GM18870 (cell line): ENCODE measurements around the gene PIGZ.

Experiments
- ATAC-seq: cut with Tn5 transposase; IDR thresholded peaks from one replicate; pipeline ENCODE4 v1.9.1; 2021; ENCODE audit warnings: moderate library complexity; ENCODE audit not compliant: unreplicated experiment

PIGZ gene, protein sequence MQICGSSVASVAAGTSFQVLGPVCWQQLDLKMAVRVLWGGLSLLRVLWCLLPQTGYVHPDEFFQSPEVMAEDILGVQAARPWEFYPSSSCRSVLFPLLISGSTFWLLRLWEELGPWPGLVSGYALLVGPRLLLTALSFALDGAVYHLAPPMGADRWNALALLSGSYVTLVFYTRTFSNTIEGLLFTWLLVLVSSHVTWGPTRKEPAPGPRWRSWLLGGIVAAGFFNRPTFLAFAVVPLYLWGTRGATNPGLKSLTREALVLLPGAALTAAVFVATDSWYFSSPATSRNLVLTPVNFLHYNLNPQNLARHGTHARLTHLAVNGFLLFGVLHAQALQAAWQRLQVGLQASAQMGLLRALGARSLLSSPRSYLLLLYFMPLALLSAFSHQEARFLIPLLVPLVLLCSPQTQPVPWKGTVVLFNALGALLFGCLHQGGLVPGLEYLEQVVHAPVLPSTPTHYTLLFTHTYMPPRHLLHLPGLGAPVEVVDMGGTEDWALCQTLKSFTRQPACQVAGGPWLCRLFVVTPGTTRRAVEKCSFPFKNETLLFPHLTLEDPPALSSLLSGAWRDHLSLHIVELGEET

DNA sequence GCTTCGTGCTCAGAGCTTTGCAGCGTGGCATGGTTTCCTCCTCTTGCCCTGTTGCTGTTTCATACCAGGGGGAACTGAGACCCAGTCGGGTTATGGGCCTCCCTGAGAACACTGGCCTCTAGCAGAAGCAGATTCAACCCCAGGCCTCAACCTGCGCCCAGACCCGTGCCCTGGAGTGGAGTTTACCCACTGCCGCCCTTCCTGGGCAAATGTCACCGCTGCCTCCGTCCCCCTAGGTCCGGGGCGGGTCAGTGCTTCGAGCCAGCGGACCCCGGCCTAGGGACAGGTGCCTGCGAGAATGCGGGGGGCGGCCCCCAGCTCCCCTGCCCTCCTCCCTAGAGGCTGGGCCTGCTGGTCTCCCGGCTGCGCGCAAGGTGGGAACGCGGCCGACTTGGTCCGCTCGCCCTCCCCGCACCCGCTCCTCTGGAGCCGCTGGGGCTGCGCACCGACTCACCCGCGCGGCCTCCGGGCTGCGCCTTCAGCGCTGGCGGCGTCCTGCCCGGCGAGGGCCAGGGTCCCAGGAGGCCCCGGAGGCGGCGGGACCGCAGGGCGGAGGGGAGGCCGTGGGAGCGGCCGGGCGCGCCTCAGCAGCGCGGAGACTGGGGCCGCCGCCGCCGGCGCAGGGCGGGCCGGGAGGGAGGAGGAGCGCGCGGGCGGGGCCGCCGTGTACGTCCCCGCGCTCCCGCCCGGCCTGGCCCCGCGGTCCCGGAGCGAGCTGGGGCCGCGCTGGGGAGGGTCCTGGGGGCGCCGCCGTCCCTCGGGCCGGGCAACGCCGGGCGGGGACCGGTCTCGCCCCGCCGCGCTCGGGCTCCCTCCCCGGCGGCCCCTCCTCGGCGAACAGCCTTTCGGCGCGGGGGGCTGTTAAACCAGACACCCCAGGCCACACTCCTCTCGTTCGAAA is at the start of gene PIGZ:
PIGZ (minus strand) TSS at position 601 of the 901 bp plus-strand sequence. CDS start 16,802 bp downstream, outside the sequence.
- no peak for ATAC-seq

- ATAC-seq = no peak
These were observed 48.4 kb upstream of the PIGZ start for GRCh38 chr3:197017003-197017402.

GRCh38 chr3:197015790-197016736 is 47.4 kb upstream of the PIGZ start:
- no peak for ATAC-seq

DNA sequence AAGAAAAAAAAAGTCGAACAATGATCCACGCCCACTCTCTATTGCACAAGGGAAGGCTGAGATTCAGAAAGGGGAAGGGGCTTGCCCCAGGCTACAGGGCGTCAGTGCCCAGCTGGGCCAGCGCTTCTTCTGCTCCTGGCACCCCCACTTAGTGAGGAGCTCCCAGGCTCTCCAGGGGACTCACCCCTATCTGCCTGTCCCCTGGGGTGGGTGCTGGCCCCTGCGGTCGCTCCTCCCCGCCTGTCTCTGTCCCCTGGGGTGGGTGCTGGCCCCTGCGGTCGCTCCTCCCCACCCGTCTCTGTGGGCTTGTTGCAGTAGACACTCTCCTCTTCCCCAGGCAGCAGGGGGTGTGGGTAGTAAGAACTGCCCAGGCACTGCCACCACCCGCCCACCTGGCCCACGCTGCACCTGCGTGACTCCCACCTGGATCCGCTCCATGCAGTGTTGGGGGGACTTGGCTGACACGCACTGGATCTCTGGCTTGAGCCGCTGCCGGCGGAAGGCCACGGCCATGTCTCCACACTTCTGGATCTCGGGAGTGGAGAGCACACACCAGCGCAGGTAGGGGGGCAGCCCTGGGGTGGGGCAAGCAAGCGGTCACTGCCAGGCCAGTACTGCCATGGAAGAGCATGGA is 46.4 kb upstream of the PIGZ start:
- ATAC-seq = no peak

DNA sequence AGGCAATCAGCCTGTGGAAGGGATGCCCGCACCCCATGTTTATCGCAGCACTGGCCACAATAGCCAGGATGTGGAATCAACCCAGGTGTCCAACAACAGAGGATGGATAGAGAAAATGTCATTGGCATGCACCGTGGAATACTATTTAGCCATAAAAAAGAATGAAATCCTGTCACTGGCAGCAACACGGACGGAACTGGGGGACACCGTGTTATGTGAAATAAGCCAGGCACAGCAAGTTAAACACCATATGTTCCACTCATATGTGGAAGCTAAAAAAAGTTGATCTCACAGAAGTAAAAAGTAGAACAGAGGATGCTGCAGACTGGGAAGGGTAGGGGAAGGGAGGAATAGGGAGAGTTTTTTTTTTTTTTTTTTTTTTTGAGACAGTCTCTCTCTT is 45.4 kb upstream of the PIGZ start:
- no peak for ATAC-seq

GRCh38 chr3:197012540-197012883 is 43.9 kb upstream of the PIGZ start:
- no peak for ATAC-seq

- no peak for ATAC-seq
These were observed 43.3 kb upstream of the PIGZ start for GRCh38 chr3:197011780-197012539.

DNA sequence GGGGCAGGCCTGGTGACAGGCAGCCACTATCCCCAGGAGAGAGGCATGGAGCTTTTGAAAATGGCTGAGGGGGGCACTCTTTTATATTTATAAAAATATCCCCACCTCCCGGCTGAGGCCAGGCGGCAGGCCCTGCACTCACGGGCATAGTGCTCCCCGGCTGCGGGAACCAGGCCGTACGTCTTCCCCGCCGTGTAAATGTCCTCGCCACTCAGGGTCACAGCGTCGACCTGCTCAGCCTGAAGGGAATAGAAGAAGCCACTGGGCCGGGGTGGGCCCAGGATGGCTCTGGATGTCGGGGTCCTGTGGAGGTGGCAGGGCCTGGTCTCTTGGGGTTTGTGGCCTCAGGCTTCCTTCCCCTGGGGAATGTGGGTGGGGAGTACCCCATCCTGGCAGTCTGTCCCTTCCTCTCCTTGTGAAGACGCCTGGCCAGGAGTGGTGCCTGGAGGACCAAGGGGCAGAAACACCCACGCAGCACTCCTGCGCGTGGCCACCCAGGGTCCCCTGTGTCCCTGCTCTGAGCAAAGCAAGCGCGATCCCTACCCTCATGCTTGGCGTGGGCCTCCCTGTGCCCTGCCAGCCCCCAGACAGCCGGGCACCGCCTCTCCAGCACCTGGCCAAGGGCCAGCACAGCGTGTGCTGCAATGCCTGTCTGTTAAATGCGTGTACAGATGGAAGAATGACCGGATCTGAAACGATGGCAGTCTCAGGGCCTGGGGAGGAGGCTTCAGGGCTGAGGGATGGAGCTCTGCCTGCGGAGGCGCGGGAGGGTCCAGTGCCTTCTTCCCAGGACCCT is 42.1 kb upstream of the PIGZ start:
- ATAC-seq = no peak

GRCh38 chr3:197009532-197010019 is 40.9 kb upstream of the PIGZ start:
- no peak for ATAC-seq

DNA sequence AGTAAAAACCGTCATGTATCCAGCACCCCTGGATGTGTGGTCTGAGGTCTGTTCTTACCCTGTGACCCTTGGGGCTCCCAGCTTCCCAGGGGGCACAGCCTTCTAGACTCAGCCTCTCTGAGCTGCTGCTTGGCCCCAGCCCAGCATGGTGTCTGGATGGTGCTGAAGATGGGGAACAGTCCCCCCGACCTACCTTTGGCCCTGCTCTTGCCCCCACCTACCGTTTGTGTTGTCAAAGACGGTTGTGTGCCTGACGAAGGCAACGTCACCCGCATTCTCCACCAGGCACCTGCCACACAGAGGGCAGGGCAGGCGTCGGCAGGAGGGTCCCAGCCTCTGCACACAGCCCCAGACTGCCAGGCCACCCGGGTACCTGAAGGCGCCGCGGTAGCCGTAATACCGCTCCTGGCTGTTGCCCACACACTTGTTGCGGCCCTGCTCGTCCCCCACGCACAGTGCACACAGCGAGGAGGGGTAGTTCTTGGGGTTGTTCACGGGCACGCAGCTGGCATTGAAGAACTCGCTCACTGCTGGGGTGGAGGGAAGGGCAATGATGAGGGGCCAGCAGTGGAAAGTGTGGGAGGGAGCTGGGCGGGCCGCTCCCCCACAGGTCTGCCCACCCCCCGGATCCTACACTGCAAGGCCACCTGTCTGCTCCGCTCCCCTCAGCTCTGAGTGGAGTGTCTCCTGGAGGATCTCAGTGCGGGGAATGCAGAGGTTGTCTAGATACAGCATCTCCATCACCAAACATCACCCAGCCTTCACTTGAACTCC is 40.0 kb upstream of the PIGZ start:
- no peak for ATAC-seq

GRCh38 chr3:197007953-197008352 is 39.3 kb upstream of the PIGZ start:
- no peak for ATAC-seq

GRCh38 chr3:197007296-197007940 is 38.8 kb upstream of the PIGZ start:
- no peak for ATAC-seq

GRCh38 chr3:197006860-197007259 is 38.2 kb upstream of the PIGZ start:
- no peak for ATAC-seq

DNA sequence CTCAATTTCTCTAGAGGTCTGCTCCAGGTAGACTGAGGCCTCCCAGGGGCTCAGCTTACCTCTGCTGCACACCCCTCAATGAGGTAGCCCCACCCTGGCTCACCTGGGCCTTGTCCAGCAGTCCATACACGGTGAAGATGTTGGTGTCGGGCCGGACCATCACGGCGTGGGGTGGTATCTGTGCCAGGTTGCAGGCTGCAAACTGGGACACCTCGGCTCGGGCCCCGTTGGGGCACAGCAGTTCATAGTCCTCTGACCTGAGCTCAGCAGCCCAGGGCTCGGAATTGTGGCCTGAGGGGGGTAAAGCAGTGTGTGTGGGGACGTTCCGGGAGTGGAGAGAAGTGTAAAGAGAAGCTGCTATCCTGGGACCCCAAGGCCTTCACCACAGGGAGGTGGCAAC is 37.8 kb upstream of the PIGZ start:
- ATAC-seq = no peak

DNA sequence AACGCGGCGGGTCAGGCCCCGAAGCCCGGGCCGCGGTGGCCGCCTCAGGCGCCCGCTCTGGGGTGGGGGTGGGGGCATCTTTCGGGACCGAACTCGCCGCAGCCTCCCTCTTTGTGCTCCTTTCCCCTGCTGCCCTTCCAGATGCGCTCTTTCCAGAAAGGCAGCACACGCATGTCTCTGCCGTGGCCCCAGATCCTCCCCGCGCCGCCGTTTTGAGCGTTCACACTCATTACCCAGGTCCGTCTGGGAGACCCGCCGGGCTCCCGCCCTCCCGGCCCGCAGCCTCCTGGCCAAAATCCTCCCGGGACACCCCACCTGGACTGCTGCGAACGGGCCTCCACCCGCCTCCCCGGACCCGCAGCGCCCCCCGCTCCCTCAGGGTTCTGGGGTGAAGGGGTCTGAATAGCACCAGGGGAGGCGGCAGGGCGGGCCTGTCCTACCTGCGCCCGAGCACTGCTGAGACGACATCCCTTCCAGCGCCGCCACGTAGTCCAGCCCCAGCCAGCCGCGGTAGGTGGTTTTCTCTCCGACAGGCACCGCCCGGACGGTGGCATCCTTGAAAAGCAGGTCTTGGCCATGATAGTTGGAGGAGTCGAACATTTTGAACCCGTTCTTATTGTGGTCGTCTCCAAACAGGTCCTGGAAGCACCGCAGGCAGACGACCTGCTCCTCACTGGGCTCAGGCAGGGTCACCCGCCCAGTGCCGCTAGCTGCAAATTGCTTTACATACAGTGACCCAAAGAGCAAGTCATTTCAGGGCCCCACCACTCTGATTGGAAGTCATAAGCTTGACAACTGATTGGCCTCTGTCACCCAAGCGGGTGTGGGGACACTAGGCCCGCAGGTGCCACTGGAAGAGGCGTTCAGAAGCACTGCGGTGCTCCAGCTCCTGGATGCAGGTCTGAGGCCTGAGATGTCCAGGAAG is 35.1 kb upstream of the PIGZ start:
- no peak for ATAC-seq
